ENCODE data around the gene CTNND2. TPM values are rescaled to one million over a fixed set of nuclear protein-coding genes. Genes with fewer than 3 reads are reported as not detected.

The CTNND2 gene
- total and polyA plus RNA-seq, 9 of the 15 experiments (the other 6 are each of a cell fraction or from before 2014, with no cell fraction given) = 0.03 to 0.35 TPM; not detected in 7

GRCh38 chr5:11385251-11385900 lies 518.9 kb downstream of the CTNND2 start (continued):
- TF ChIP-seq ZNF318 (IDR thresholded peaks at IDR 0.05; ENCODE audit: borderline replicate concordance in 1 of 2, low read depth in 1 of 2) (no peak), HOXB6 (CRISPR knock-in tag; IDR thresholded peaks at IDR 0.05; ENCODE audit: borderline replicate concordance) (no peak), ILK (tag; IDR thresholded peaks at IDR 0.05; ENCODE audit: borderline replicate concordance, low read depth) (no peak), ZNF121 (CRISPR knock-in tag; conservative IDR thresholded peaks at IDR 0.05) (no peak), FOXM1 (IDR thresholded peaks at IDR 0.05; ENCODE audit: low read depth) (no peak), FOXM1 (CRISPR knock-in tag; IDR thresholded peaks at IDR 0.05; ENCODE audit: low read depth) (no peak), ZFP1 (CRISPR knock-in tag; IDR thresholded peaks at IDR 0.05) (no peak), HMG20B (CRISPR knock-in tag; IDR thresholded peaks at IDR 0.05) (no peak), PURB (CRISPR knock-in tag; IDR thresholded peaks at IDR 0.05; ENCODE audit: low read depth) (no peak), UBTF (IDR thresholded peaks at IDR 0.05; ENCODE audit: borderline replicate concordance in 1 of 2, low read depth in 2 of 2, low read length in 2 of 2) (no peak)

All from K562 (cell line).